HepG2 (cell line): ENCODE results near the gene SATB2. TPM values are rescaled to one million over a fixed set of nuclear protein-coding genes. Genes with fewer than 3 reads are reported as not detected.
A peak's percentile ranks its signal among the peaks of the same experiment; 100 is the strongest.

Experiments used
- ATAC-seq: fragments of 200-7000 bp; cut with Tn5 transposase; 3 replicates; pipeline ENCODE4 v1.9.1; 2020; ENCODE audit warnings: mild to moderate bottlenecking, moderate library complexity
- BruUV-seq: library from RNA; stranded (reverse); fragments of 400-500 nt; replicated peaks from 2 replicates; lab custom pipeline; 2021; lab: Mats Ljungman, UMichigan
- CTCF ChIA-PET: fragments of 300-600 bp; formaldehyde crosslinking; extraction: SDS; loops from one replicate; lab custom pipeline; 2021; ENCODE audit warnings: low total read pairs, inconsistent platforms, low intra/inter-chr PET ratio; lab: Yijun Ruan, JAX
- POLR2A ChIA-PET: fragments of 350-600 bp; sonication (Branson Sonifier 250); formaldehyde crosslinking; loops from one replicate; lab custom pipeline; 2020; ENCODE audit warnings: antibody characterized with exemption, inconsistent platforms; lab: Yijun Ruan, JAX
- DNase-seq: peaks from one replicate; pipeline ENCODE4 v3.0.0-alpha.2; 2015; ENCODE audit warnings: low spot score
- FAIRE-seq: peaks from 3 replicates; lab custom pipeline; 2011; peaks lifted over from hg19 to GRCh38; lab: Jason Lieb, UNC
- H2AFZ ChIP-seq: one replicate; pipeline ENCODE4 v1.6.1; 2011; ENCODE audit warnings: low read length, inconsistent platforms
- H3K27ac ChIP-seq: fragments of 300-600 bp; 3 replicates; pipeline ENCODE4 v1.8.0; 2011; ENCODE audit warnings: mixed run types, mild to moderate bottlenecking, mixed read lengths, low read length, inconsistent platforms; ENCODE audit not compliant: insufficient read depth; ENCODE audit errors: extremely low read length
- H3K27me3 ChIP-seq, 2 experiments: fragments of 200-600 bp in 1 of 2; 2 replicates in 1 of 2; 3 replicates in 1 of 2; pipeline versions ENCODE4 v1.6.0 to v1.8.0; 2011; ENCODE audit warnings: low read length in 2 of 2, mild to moderate bottlenecking in 2 of 2, moderate library complexity in 2 of 2, inconsistent platforms in 1 of 2; ENCODE audit not compliant: insufficient read depth in 2 of 2, control insufficient read depth in 1 of 2
- H3K36me3 ChIP-seq, 2 experiments: fragments of 200-600 bp in 1 of 2; replicated peaks in 1 of 2; 2 replicates in 1 of 2; 3 replicates in 1 of 2; pipeline versions ENCODE4 v1.5.1 to v1.8.0; 2011; ENCODE audit warnings: low read length in 2 of 2, inconsistent platforms in 1 of 2; ENCODE audit not compliant: insufficient read depth in 2 of 2, control insufficient read depth in 1 of 2
- H3K4me1 ChIP-seq: 2 replicates; pipeline ENCODE4 v1.5.1; 2012; ENCODE audit warnings: low read length, inconsistent platforms; ENCODE audit not compliant: insufficient read depth
- H3K4me2 ChIP-seq: 2 replicates; pipeline ENCODE4 v1.6.0; 2011; ENCODE audit warnings: low read depth, low read length, inconsistent platforms
- H3K4me3 ChIP-seq, 3 experiments: fragments of 200-600 bp in 1 of 3; sonication (generic), shearing (Covaris generic) in 1 of 3; replicated peaks in 1 of 3; 2 replicates each; pipeline ENCODE4 v1.5.1; 2011 to 2016; ENCODE audit warnings: low read length in 3 of 3, inconsistent platforms in 2 of 3, low read depth in 2 of 3, mild to moderate bottlenecking in 2 of 3, control low read depth in 1 of 3, mixed read lengths in 1 of 3; ENCODE audit not compliant: insufficient read depth in 1 of 3
- H3K79me2 ChIP-seq: one replicate; pipeline ENCODE4 v1.6.1; 2011; ENCODE audit warnings: low read length, inconsistent platforms; ENCODE audit not compliant: insufficient read depth
- H3K9ac ChIP-seq: 2 replicates; pipeline ENCODE4 v1.6.0; 2011; ENCODE audit warnings: mild to moderate bottlenecking, low read depth, low read length, inconsistent platforms; ENCODE audit not compliant: insufficient read depth
- H3K9me3 ChIP-seq: 2 replicates; pipeline ENCODE4 v1.5.1; 2012; ENCODE audit warnings: mild to moderate bottlenecking, low read length
- H4K20me1 ChIP-seq: 2 replicates; pipeline ENCODE4 v1.6.0; 2011; ENCODE audit warnings: inconsistent platforms, mild to moderate bottlenecking, low read length, moderate library complexity; ENCODE audit not compliant: insufficient read depth
- CBX1 ChIP-seq: IDR thresholded peaks from one replicate; pipeline ENCODE4 v1.6.1; 2016; ENCODE audit warnings: antibody characterized with exemption, low read depth
- CREB1 ChIP-seq, 2 experiments: fragments of 450-650 bp in 1 of 2; IDR thresholded peaks; 2 replicates each; pipeline ENCODE4 v1.6.1; 2016 to 2017; ENCODE audit warnings: control low read depth in 1 of 2, mild to moderate bottlenecking in 1 of 2, missing compliant biosample characterization in 1 of 2, missing genetic modification characterization in 1 of 2
- KAT8 ChIP-seq: IDR thresholded peaks from 2 replicates; pipeline ENCODE4 v1.6.1; 2016; ENCODE audit warnings: missing genetic modification reagents, missing compliant biosample characterization
- NONO ChIP-seq, 2 experiments: fragments of 450-650 bp in 1 of 2; sonication (generic) in 1 of 2; formaldehyde crosslinking in 1 of 2; IDR thresholded peaks in 1 of 2; conservative IDR thresholded peaks in 1 of 2; 2 replicates each; pipeline versions ENCODE4 v1.6.1 to v1.8.0; 2017 to 2022; ENCODE audit warnings: mild to moderate bottlenecking in 1 of 2, missing genetic modification reagents in 1 of 2, moderate library complexity in 1 of 2
- RBAK ChIP-seq: sonication (generic); formaldehyde crosslinking; IDR thresholded peaks from 2 replicates; pipeline ENCODE4 v1.5.1; 2020; ENCODE audit warnings: mild to moderate bottlenecking, missing genetic modification reagents
- RNF2 ChIP-seq: fragments of 450-650 bp; conservative IDR thresholded peaks from 2 replicates; pipeline ENCODE4 v1.6.1; 2016; ENCODE audit warnings: low read depth
- TEAD3 ChIP-seq: optimal IDR thresholded peaks from 2 replicates; pipeline ENCODE3; 2016; ENCODE audit warnings: borderline replicate concordance
- YEATS4 ChIP-seq: sonication (generic); formaldehyde crosslinking; IDR thresholded peaks from 2 replicates; pipeline ENCODE4 v1.4.0; 2020; ENCODE audit warnings: missing genetic modification reagents, borderline replicate concordance
- ZBTB8A ChIP-seq: sonication (generic); formaldehyde crosslinking; IDR thresholded peaks from 2 replicates; pipeline ENCODE4 v1.4.0; 2020; ENCODE audit warnings: mild to moderate bottlenecking, low read depth, missing genetic modification reagents, borderline replicate concordance
- ZNF33B ChIP-seq: sonication (generic); formaldehyde crosslinking; IDR thresholded peaks from 2 replicates; pipeline ENCODE4 v1.5.1; 2020; ENCODE audit warnings: mild to moderate bottlenecking, missing genetic modification reagents
- ZNF382 ChIP-seq: sonication (generic); formaldehyde crosslinking; IDR thresholded peaks from 2 replicates; pipeline ENCODE4 v1.5.0; 2020; ENCODE audit warnings: missing genetic modification reagents, mild to moderate bottlenecking, borderline replicate concordance
- ZNF44 ChIP-seq: sonication (generic); formaldehyde crosslinking; IDR thresholded peaks from 2 replicates; pipeline ENCODE4 v1.5.1; 2020; ENCODE audit warnings: mild to moderate bottlenecking, missing genetic modification reagents
- ZNF761 ChIP-seq: sonication (generic); formaldehyde crosslinking; conservative IDR thresholded peaks from 2 replicates; pipeline ENCODE4 v1.4.0; 2020; ENCODE audit warnings: mild to moderate bottlenecking, missing genetic modification reagents
- ZNF773 ChIP-seq: sonication (generic); formaldehyde crosslinking; IDR thresholded peaks from 2 replicates; pipeline ENCODE4 v1.4.0; 2020; ENCODE audit warnings: missing genetic modification reagents, borderline replicate concordance
- WGBS: methylation state at CpG from one replicate; pipeline ENCODE4 v1.1.6; 2017; ENCODE audit warnings: low lambda C conversion rate; 5-methylcytosine and 5-hydroxymethylcytosine counted together
- in situ Hi-C: cut with HindIII; loops from 2 replicates; pipeline ENCODE4 v1.10.0; 2017; ENCODE audit warnings: low pct_unique_long_range_greater_than_20kb; ENCODE audit not compliant: extremely low pct_ligation_motif_present
- intact Hi-C: fragments of 100-400 bp; cut with micrococcal nuclease; formaldehyde crosslinking; loops from one replicate; pipeline ENCODE4 v1.10.0; 2022; ENCODE audit not compliant: unreplicated experiment
- polyA plus RNA-seq, 8 experiments: library from polyadenylated mRNA; depleted of rRNA in 3 of 8; stranded (reverse) in 7 of 8; unstranded in 1 of 8; fragments of >200 nt; fragmentation: Illumina TruSeq in 4 of 8; extraction: Trizol in 4 of 8; gene quantifications; 2 replicates each; pipeline versions ENCODE4 v1.2.1 to v1.2.3, GENCODE V29; 2011 to 2016; ENCODE audit warnings: low read depth in 4 of 8, missing spikeins in 1 of 8, mixed read lengths in 1 of 8; ENCODE audit not compliant: insufficient read depth in 1 of 8
- total RNA-seq, 5 experiments: library from RNA; depleted of rRNA; stranded (reverse); fragments of >200 nt; fragmentation: Illumina TruSeq; extraction: Trizol; gene quantifications; 2 replicates each; pipeline ENCODE4 v1.2.3, GENCODE V29; 2016; ENCODE audit warnings: low read depth in 1 of 5
- TF ChIP-seq, protein P1 (sequence below): sonication (generic); formaldehyde crosslinking; IDR thresholded peaks from 2 replicates; pipeline ENCODE4 v1.5.1; 2020; ENCODE audit warnings: mild to moderate bottlenecking, missing genetic modification reagents, moderate library complexity
- TF ChIP-seq, protein P2 (sequence below): sonication (generic); formaldehyde crosslinking; conservative IDR thresholded peaks from 2 replicates; pipeline ENCODE4 v1.8.0; 2022; ENCODE audit warnings: missing genetic modification reagents

The SATB2 gene
- total and polyA plus RNA-seq, 2 of the 13 experiments (the other 11 are each of a cell fraction or from before 2014, with no cell fraction given): 2.5 to 5.5 TPM

DNA sequence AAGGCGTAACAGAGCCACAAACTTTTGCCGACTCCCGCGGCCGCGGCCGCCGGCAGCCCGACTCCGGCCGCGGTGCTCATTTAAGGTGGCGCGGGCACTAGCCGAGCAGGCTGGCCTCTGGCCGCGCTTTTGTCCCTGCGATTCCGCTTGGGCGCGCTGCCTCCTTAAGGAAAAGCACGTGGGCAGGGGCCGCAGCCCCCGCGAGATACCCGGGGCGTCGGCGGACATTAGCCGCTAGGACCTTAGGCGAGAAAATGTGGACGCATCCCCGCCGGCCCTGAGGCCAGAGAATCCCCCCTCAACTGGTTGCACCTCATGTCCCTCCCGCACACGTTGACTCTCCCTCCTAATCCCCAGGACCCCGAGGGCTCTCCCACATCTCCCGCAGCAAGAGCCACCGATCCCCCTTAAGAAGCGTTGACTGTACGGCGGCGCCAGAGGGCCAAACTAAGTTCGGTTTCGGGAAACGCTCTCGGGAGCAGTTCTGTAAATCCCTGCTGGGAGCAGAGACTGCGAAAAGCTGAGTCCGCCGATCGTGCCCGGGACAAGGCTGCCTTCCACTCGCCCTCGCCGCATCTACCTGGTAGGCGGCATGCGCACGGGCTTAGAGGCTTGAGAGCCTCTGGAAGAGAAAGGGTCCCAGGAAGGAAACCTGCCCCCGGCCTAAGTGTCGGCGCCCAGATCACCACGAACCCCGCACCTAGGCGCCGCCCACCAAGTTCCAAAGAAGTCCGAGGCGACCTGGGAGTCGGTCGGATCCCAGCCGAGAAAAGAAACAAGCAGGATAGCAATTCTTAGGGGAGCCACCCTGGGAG is 1.8 kb upstream of the SATB2 start (continued):
- TF ChIP-seq ZNF773 (CRISPR knock-in tag) (no peak; the same call in 1 of the 2 replicates), RBAK (CRISPR knock-in tag) (no peak), ZNF33B (CRISPR knock-in tag) (peak; percentile 87), KAT8 (peak; percentile 68; the same call in 1 of the 2 replicates)
- TF ChIP-seq, all 625 proteins: peak for 350

DNA sequence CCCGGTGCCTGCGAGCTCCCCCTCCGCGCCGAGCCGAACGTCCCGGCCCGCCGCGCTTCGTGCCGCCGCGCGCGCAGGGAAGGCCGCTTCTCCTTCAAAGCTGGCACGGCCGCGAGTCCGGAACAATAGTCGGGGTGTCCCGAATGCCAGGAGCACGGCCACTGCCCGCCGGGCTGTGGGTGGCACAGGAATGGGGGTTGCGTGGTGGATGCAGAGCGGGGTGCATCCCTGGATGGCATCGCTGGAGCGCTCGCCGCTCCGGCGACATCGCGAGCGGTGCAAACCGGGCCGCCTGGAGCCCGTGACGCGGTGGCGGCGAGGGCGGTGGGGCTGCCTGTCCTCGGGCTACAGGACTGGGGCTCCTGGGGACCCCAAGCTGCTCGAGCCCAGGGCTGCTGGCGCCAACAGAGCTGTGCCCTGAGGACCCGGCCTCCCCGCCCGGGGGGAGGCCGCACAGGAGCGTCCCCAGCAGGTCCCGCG is 1.1 kb upstream of the SATB2 start:
- in situ Hi-C loops (no loop called here), intact Hi-C loops (loop anchor here (2.0 kb wide), 1 partner anchor 54 kb away; no protein-coding TSS in a partner anchor)
- Histone ChIP-seq H3K27me3 (peaks cover 3 to 55% of the 10 kb centered on the region in 2 experiments; a peak in 4 of 5 replicates), H3K4me1 (peaks cover 44% of the 10 kb centered on the region), H3K9ac (peak overlapping the region; percentile 70), H3K79me2 (no peaks in the 10 kb centered on the region), H4K20me1 (no peaks in the 10 kb centered on the region), H3K4me3 (peak overlapping the region; percentile 67 to 90 (median 68)), H3K36me3 (no peaks in the 10 kb centered on the region), H2AFZ (peak overlapping the region; percentile 99), H3K4me2 (peak overlapping the region; percentile 99), H3K9me3 (no peaks in the 10 kb centered on the region), H3K27ac (peak overlapping the region; percentile 72)
- CTCF ChIA-PET: no interaction called here
- POLR2A ChIA-PET: no interaction called here
- WGBS: 0% methylated on average over 7 of the region's 56 CpGs
- FAIRE-seq (no peak), ATAC-seq (peak; percentile 49), DNase-seq (no peak)
- no TSS peak for BruUV-seq
- TF ChIP-seq CBX1 (peak; percentile 3), ZNF761 (CRISPR knock-in tag) (peak; percentile 74; the same call in 1 of the 2 replicates), YEATS4 (CRISPR knock-in tag) (peak; percentile 20), NONO (IDR thresholded peaks at IDR 0.05) (no peak), NONO (CRISPR knock-in tag; conservative IDR thresholded peaks at IDR 0.05) (no peak), RNF2 (no peak), ZNF382 (no peak), CREB1 (IDR thresholded peaks at IDR 0.05) (0 out of 2 replicates have a peak, but pooled peaks have one; percentile 13), CREB1 (CRISPR knock-in tag; IDR thresholded peaks at IDR 0.05) (no peak), ZBTB8A (CRISPR knock-in tag) (no peak), TEAD3 (CRISPR knock-in tag) (no peak), ZNF44 (CRISPR knock-in tag) (no peak)
- TF ChIP-seq, protein P1, sequence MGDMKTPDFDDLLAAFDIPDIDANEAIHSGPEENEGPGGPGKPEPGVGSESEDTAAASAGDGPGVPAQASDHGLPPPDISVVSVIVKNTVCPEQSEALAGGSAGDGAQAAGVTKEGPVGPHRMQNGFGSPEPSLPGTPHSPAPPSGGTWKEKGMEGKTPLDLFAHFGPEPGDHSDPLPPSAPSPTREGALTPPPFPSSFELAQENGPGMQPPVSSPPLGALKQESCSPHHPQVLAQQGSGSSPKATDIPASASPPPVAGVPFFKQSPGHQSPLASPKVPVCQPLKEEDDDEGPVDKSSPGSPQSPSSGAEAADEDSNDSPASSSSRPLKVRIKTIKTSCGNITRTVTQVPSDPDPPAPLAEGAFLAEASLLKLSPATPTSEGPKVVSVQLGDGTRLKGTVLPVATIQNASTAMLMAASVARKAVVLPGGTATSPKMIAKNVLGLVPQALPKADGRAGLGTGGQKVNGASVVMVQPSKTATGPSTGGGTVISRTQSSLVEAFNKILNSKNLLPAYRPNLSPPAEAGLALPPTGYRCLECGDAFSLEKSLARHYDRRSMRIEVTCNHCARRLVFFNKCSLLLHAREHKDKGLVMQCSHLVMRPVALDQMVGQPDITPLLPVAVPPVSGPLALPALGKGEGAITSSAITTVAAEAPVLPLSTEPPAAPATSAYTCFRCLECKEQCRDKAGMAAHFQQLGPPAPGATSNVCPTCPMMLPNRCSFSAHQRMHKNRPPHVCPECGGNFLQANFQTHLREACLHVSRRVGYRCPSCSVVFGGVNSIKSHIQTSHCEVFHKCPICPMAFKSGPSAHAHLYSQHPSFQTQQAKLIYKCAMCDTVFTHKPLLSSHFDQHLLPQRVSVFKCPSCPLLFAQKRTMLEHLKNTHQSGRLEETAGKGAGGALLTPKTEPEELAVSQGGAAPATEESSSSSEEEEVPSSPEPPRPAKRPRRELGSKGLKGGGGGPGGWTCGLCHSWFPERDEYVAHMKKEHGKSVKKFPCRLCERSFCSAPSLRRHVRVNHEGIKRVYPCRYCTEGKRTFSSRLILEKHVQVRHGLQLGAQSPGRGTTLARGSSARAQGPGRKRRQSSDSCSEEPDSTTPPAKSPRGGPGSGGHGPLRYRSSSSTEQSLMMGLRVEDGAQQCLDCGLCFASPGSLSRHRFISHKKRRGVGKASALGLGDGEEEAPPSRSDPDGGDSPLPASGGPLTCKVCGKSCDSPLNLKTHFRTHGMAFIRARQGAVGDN (CRISPR knock-in tag): peak; percentile 64
- TF ChIP-seq, protein P2, sequence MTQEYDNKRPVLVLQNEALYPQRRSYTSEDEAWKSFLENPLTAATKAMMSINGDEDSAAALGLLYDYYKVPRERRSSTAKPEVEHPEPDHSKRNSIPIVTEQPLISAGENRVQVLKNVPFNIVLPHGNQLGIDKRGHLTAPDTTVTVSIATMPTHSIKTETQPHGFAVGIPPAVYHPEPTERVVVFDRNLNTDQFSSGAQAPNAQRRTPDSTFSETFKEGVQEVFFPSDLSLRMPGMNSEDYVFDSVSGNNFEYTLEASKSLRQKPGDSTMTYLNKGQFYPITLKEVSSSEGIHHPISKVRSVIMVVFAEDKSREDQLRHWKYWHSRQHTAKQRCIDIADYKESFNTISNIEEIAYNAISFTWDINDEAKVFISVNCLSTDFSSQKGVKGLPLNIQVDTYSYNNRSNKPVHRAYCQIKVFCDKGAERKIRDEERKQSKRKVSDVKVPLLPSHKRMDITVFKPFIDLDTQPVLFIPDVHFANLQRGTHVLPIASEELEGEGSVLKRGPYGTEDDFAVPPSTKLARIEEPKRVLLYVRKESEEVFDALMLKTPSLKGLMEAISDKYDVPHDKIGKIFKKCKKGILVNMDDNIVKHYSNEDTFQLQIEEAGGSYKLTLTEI: no peak
